GM21619 (cell line): ENCODE measurements around the gene OTOP2.
"Not testable (repeated sequence)": the region's sequence is repeated elsewhere in the genome, so short reads cannot be mapped to it uniquely, and the experiment has no call there.

ENCODE experiments used
- ATAC-seq: cut with Tn5 transposase; IDR thresholded peaks from one replicate; pipeline ENCODE4 v1.9.1; 2021; ENCODE audit not compliant: unreplicated experiment

The OTOP2 gene

DNA sequence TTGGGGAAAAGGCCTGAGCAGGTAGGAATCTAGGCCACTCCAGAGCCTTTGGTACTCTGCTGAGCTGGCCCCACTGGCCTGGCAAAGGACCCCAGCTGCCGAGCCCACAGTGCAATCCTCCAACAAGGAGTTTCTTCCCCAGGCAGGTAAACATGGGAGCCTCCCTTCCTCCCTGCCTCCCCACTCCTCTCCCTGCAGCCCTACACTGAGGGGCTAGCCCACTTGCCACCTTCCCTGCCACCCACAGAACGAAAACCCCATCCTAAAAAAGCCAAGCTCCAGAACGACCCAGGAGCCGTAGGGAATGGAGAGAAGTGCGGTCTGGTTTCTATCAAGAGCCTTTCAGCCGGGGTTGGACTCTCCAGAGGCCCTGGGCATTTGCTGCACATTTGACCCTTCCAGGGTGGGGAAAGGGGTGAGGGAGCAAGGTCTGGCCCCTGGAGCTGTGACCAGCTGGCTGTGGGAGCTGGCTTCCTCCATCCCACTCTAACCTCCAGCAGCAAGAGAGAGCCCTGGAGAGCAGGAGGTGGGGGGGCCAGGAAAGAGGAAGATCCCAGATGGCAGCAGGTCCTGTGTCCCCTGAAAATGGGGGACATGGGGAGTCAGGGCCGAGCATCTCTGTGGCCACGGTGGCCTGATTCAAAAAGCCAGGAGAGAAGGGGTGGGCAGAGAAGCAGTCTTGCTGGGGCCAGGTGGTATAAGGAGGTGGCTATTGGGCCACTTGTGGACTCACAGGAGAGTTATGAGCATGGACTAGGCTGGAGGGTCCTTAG, 47.2 kb downstream of the OTOP2 start:
- no peak for ATAC-seq

DNA sequence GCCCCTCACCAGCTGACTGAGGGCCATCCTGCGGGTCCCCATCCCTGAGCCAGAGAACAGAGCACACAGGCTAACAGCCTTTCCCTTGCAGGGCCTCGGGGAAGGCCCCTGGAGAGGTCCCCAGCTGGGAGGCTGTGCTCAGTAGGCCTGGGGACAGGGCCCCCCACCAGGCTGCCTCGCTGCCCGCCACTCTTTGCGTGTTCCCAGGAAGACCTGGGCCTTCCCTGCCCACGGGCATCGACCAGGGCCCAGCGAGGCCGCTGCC, 47.7 kb downstream of the OTOP2 start:
- ATAC-seq = no peak

- ATAC-seq = no peak
These were observed 48.3 kb downstream of the OTOP2 start, which contains the start of gene HID1 for GRCh38 chr17:74972107-74972972. TSS of gene HID1 (minus strand) at chr17:74972759. CDS start at chr17:74972656, 103 bp downstream.

DNA sequence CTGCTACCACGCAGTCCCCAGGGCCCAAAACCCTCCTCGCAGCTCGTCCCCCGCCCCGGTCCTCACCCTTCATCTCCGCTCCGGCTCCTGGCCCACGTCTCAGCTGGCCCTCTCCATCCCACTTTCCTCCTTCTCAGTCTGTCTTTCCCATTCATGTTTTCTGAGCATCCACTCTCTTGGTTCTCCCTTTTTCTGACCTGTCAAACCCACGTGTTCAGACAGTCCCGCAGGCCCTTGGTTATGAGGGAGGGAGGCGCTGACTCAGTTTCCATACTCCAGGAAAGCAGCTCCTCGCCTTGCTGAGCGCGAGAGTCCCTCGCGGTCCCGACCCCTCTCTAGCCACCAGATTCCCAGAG, 48.9 kb downstream of the OTOP2 start:
- no peak for ATAC-seq

DNA sequence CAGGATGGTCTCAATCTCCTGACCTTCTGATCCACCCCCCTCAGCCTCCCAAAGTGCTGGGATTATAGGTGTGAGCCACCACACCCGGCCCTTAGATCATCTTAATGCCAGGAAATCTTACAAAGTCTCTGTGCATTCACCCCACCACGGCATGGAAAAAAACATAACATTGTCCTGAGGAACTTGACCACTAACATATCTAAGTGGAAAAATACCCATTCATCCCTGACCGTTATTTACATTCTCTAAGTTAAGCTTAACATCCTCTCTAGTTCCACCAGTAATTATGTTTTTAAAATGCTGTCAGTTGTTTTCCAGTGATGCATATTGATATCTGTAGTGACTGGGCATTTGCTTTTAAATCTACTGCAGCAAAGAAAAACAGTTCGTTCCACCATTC, 51.9 kb downstream of the OTOP2 start:
- no peak for ATAC-seq

GRCh38 chr17:74977802-74978201, 53.7 kb downstream of the OTOP2 start:
- no peak for ATAC-seq

- ATAC-seq = no peak
These were observed 54.2 kb downstream of the OTOP2 start for GRCh38 chr17:74978240-74978639.

DNA sequence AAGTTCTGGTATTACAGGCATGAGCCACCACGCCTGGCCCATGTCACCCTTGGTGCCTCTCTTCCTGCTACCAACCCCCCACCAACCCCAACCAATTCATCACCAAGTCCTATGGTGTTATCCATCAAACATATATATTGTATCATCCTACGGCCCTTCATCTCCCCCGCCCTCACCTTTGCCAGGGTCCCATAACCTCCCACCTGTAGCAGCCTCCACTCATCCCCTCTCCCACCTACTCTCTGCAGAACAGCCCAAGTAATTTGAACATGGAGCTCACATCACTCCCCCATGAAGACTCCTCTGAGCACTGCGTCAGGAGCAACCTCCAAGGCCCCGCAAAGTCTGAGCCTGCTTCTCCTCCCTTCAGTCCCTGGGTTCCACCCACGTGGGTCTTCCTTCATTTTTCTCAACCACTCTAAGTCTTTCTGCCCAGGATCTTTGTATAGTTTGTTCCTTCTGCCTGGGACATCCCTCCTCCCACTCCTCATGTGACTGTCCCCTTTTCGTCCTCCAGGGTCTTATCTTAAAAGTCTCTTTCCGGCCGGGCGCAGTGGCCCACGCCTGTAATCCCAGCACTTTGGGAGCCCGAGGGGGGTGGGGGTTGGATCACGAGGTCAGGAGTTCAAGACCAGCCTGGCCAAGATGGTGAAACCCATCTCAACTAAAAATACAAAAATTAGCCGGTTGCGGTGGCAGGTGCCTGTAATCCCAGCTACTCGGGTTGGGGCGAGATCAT, 55.5 kb downstream of the OTOP2 start:
- ATAC-seq = no peak

DNA sequence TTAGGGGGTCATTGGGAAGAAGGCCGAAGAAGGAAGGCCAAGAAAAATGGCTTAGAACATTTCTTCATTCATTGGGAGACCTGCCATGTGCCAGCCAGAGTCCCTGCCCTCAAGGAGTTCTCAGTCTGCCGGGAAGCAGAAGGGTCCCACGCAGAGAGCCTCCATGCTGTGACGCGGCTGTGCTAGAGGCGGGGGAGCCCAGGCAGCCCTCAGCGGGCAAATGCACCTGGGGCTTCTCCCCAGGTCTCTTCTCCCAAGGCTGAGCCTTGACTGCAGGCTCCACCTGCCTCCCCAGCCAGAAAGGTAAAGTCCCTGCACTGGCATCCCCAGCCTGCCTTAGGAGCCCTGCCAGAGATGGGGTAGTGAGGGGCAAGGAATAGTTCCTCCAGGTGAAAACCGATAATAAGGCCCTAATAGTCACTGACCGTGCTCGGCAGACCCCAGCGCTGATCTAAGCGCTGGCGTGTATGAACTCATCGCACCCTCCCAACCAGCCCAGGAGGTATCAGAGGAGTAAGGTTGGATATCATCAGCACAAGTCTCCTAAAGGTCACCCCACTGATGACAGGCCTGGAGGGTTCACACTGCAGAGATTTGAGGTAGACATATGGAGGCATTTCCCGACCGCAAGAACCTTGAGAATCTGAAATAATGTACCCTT, 57.4 kb downstream of the OTOP2 start:
- no peak for ATAC-seq

DNA sequence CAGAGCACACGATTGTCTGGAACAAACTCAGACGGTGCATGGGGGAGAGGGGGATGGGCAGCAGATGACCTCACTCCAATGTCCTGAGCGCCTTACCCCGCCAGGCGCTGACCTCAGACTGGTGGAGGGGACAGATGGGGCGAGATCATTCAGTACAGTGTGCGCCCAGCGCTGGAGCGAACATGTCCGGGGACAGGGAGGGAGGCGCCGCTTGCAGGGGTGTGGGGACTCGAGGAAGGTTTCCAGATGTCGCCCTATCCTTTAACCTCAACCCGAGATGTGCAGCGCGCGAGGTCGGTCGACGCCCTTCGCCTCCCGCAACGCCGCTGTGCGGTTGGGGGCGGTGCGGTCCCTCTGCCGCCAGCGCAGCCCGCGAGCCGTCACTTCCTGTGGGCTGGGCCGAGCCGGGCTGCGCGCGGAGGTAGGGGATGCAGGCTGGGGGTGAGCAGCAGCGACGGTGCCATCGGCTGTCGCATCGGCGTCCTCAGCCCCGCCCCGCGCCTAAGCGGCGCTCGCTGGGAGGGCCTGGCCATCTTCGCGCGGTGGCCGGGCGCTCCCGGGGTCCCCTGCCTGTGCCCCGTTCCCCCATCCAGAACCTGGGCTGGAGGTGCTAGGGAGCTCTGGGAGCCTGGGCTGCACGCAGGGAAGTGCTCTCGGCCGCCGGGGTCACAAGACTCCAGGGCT, 58.0 kb downstream of the OTOP2 start:
- ATAC-seq = peak; percentile 62

GRCh38 chr17:74982663-74983313, 58.7 kb downstream of the OTOP2 start:
- not testable (repeated sequence) for ATAC-seq
